ENCODE data around the gene C9orf78. TPM values are rescaled to one million over a fixed set of nuclear protein-coding genes. Genes with fewer than 3 reads are reported as not detected.

The C9orf78 gene
- total RNA-seq, 3 donors from 2014 or later = 56.7 to 189 (median 57.8) TPM

GRCh38 chr9:129868872-129869486, 33.9 kb upstream of the C9orf78 start:
- Histone ChIP-seq H3K27ac (peak overlapping the region in 1 of 2 donors; percentile 32), H3K4me3 (no peak overlapping the region), H3K4me1 (no peaks in the 10 kb centered on the region), H3K27me3 (no peaks in the 10 kb centered on the region), H3K9me3 (no peaks in the 10 kb centered on the region), H3K36me3 (no peaks in the 10 kb centered on the region)
- no peak for TF ChIP-seq POLR2AphosphoS5 (IDR thresholded peaks at IDR 0.05)
- TF ChIP-seq POLR2A (IDR thresholded peaks at IDR 0.05) = no peak
- no peak for TF ChIP-seq CTCF (IDR thresholded peaks at IDR 0.05)
- no peak for DNase-seq (ENCODE audit: low spot score in 2 of 2)
- intact Hi-C loops (cut with DNase I; ENCODE audit: low total_unique reads) = no loop called here

- intact Hi-C loops (cut with DNase I; ENCODE audit: low total_unique reads) = no loop called here
- no peaks in the 10 kb centered on the region for H3K4me1 ChIP-seq
- no peak for DNase-seq (ENCODE audit: low spot score in 2 of 2)
- no peak overlapping the region for H3K27ac ChIP-seq
- no peak overlapping the region for H3K4me3 ChIP-seq
- H3K9me3 ChIP-seq = no peaks in the 10 kb centered on the region
- no peak for TF ChIP-seq CTCF (IDR thresholded peaks at IDR 0.05)
- no peak for TF ChIP-seq POLR2AphosphoS5 (IDR thresholded peaks at IDR 0.05)
- no peak for TF ChIP-seq POLR2A (IDR thresholded peaks at IDR 0.05)
- H3K27me3 ChIP-seq = no peaks in the 10 kb centered on the region
- H3K36me3 ChIP-seq = no peaks in the 10 kb centered on the region
Observed at GRCh38 chr9:129868023-129868871, 33.2 kb upstream of the C9orf78 start.

- intact Hi-C loops (cut with DNase I; ENCODE audit: low total_unique reads) = no loop called here
- Histone ChIP-seq H3K27me3 (no peaks in the 10 kb centered on the region), H3K27ac (no peak overlapping the region), H3K4me3 (no peak overlapping the region), H3K4me1 (no peaks in the 10 kb centered on the region), H3K36me3 (no peaks in the 10 kb centered on the region), H3K9me3 (no peaks in the 10 kb centered on the region)
- TF ChIP-seq POLR2AphosphoS5 (IDR thresholded peaks at IDR 0.05) (no peak), POLR2A (IDR thresholded peaks at IDR 0.05) (no peak), CTCF (IDR thresholded peaks at IDR 0.05) (no peak)
- DNase-seq (ENCODE audit: low spot score in 2 of 2) = no peak
Observed at GRCh38 chr9:129867136-129868022, 32.3 kb upstream of the C9orf78 start.

GRCh38 chr9:129866394-129867135, 31.5 kb upstream of the C9orf78 start:
- H3K36me3 ChIP-seq = no peaks in the 10 kb centered on the region
- intact Hi-C loops (cut with DNase I; ENCODE audit: low total_unique reads) = no loop called here
- no peak for TF ChIP-seq POLR2AphosphoS5 (IDR thresholded peaks at IDR 0.05)
- no peak for TF ChIP-seq POLR2A (IDR thresholded peaks at IDR 0.05)
- TF ChIP-seq CTCF (IDR thresholded peaks at IDR 0.05) = no peak
- H3K27ac ChIP-seq = no peak overlapping the region
- H3K4me1 ChIP-seq = no peaks in the 10 kb centered on the region
- H3K4me3 ChIP-seq = no peak overlapping the region
- no peak for DNase-seq (ENCODE audit: low spot score in 2 of 2)
- H3K27me3 ChIP-seq = no peaks in the 10 kb centered on the region
- H3K9me3 ChIP-seq = no peaks in the 10 kb centered on the region

Measured in breast epithelium (tissue), 4 donors.